C4-2B (cell line): ENCODE measurements around the gene EEF1A2.

Experiments used
- H3K27ac ChIP-seq: fragments of 450-650 bp; 2 replicates; pipeline ENCODE4 v1.5.1; 2017
- CTCF ChIP-seq: fragments of 450-650 bp; conservative IDR thresholded peaks from 2 replicates; pipeline ENCODE4 v1.5.1; 2017; ENCODE audit warnings: mild to moderate bottlenecking
- ZFX ChIP-seq: fragments of 450-650 bp; IDR thresholded peaks from 2 replicates; pipeline ENCODE4 v1.6.1; 2017

The EEF1A2 gene

GRCh38 chr20:63464289-63464635 lies 34.6 kb downstream of the EEF1A2 start:
- no peak overlapping the region for H3K27ac ChIP-seq
- TF ChIP-seq CTCF (no peak), ZFX (no peak)

- TF ChIP-seq CTCF (no peak), ZFX (no peak)
- no peak overlapping the region for H3K27ac ChIP-seq
Observed at GRCh38 chr20:63463400-63464288, 35.2 kb downstream of the EEF1A2 start.

GRCh38 chr20:63462244-63462643 lies 36.6 kb downstream of the EEF1A2 start:
- TF ChIP-seq ZFX (no peak), CTCF (no peak)
- H3K27ac ChIP-seq: no peak overlapping the region

GRCh38 chr20:63461104-63461763 lies 37.6 kb downstream of the EEF1A2 start:
- no peak for TF ChIP-seq ZFX
- no peak for TF ChIP-seq CTCF
- no peak overlapping the region for H3K27ac ChIP-seq

GRCh38 chr20:63459070-63459380 lies 39.9 kb downstream of the EEF1A2 start:
- no peak for TF ChIP-seq CTCF
- no peak for TF ChIP-seq ZFX
- no peak overlapping the region for H3K27ac ChIP-seq

- no peak overlapping the region for H3K27ac ChIP-seq
- TF ChIP-seq CTCF (no peak), ZFX (no peak)
Observed at GRCh38 chr20:63458170-63459069, 40.5 kb downstream of the EEF1A2 start.
